Epithelial cell of esophagus (primary cell): ENCODE data around the gene CLDN18.

Experiments used
- DNase-seq: peaks from one replicate; pipeline ENCODE4 v3.0.0; 2010; ENCODE audit warnings: low read depth
- H3K4me3 ChIP-seq: 2 replicates; pipeline ENCODE4 v1.5.1; 2011; ENCODE audit warnings: mild to moderate bottlenecking, low read length, control low read depth
- TF ChIP-seq, protein P1 (sequence below): IDR thresholded peaks from 2 replicates; pipeline ENCODE4 v1.5.1; 2011; ENCODE audit warnings: low read depth, mild to moderate bottlenecking, low read length, control low read depth, inconsistent platforms; ENCODE audit not compliant: insufficient read depth; ENCODE audit errors: missing control alignments

The CLDN18 gene

GRCh38 chr3:138068046-138068445 is 58.1 kb downstream of the CLDN18 start:
- no peak overlapping the region for H3K4me3 ChIP-seq
- TF ChIP-seq, protein P1, sequence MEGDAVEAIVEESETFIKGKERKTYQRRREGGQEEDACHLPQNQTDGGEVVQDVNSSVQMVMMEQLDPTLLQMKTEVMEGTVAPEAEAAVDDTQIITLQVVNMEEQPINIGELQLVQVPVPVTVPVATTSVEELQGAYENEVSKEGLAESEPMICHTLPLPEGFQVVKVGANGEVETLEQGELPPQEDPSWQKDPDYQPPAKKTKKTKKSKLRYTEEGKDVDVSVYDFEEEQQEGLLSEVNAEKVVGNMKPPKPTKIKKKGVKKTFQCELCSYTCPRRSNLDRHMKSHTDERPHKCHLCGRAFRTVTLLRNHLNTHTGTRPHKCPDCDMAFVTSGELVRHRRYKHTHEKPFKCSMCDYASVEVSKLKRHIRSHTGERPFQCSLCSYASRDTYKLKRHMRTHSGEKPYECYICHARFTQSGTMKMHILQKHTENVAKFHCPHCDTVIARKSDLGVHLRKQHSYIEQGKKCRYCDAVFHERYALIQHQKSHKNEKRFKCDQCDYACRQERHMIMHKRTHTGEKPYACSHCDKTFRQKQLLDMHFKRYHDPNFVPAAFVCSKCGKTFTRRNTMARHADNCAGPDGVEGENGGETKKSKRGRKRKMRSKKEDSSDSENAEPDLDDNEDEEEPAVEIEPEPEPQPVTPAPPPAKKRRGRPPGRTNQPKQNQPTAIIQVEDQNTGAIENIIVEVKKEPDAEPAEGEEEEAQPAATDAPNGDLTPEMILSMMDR = no peak
- DNase-seq = no peak

GRCh38 chr3:138068579-138069174 is 58.7 kb downstream of the CLDN18 start:
- peak; percentile 79 for DNase-seq
- TF ChIP-seq, protein P1 = peak; percentile 99
- no peak overlapping the region for H3K4me3 ChIP-seq

DNA sequence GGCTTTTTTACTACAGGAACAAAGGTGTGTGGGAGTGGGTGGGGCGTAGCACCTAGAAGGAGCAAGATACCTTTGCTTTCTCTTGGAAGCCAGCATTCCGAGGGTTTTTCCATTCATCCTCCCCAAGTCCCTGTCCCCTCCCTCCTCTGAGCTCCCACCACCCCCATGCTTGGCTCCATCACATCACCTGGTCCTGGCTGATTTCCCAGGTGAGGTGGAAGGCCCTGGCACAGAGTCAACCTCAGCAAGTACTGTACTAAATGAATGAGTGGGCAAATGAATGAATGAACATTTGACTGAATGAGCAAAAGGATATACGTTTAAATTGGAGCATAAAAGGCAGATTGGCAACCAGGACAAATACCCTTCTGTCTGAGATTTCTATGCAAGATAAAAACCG is 60.0 kb downstream of the CLDN18 start:
- TF ChIP-seq, protein P1 = no peak
- no peak overlapping the region for H3K4me3 ChIP-seq
- no peak for DNase-seq

- no peak for DNase-seq
- no peak overlapping the region for H3K4me3 ChIP-seq
- TF ChIP-seq, protein P1 = no peak
Observed at GRCh38 chr3:138072796-138073195, 62.8 kb downstream of the CLDN18 start.

DNA sequence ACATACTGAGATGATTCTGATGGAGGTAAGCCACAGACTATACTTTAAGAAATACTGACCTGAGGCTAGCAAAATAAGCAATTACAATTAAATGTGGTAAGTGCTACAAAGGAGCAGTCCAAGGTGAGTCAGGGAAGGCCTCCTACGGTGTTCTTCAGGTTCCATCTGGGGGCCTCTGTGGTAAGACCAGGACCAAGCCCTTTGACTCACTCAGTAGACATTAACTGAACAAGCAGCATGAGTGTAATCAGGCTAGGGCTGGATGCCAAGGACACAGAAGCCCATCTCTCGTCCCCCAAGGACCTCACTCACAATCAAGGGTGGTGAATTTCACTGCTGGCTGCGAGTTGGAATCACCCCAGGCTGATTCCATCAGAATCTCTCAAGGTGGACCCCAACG is 68.1 kb downstream of the CLDN18 start:
- DNase-seq = peak; percentile 77
- H3K4me3 ChIP-seq = no peak overlapping the region
- TF ChIP-seq, protein P1 = no peak

GRCh38 chr3:138078901-138079344 is 69.0 kb downstream of the CLDN18 start:
- DNase-seq = peak; percentile 94
- TF ChIP-seq, protein P1 = no peak
- no peak overlapping the region for H3K4me3 ChIP-seq

- H3K4me3 ChIP-seq = no peak overlapping the region
- TF ChIP-seq, protein P1 = no peak
- DNase-seq = no peak
Observed at GRCh38 chr3:138079901-138080300, 69.9 kb downstream of the CLDN18 start.
